GM15510 (cell line): ENCODE data around the gene POLDIP3.
A peak's percentile ranks its signal among the peaks of the same experiment; 100 is the strongest.

Experiments
- POLR2A ChIP-seq: IDR thresholded peaks from 3 replicates; pipeline ENCODE4 v1.6.1; 2011; ENCODE audit warnings: borderline replicate concordance; ENCODE audit not compliant: insufficient read length; ENCODE audit errors: extremely low read depth

POLDIP3 gene

GRCh38 chr22:42586381-42586780, 28.3 kb downstream of the POLDIP3 start:
- no peak for TF ChIP-seq POLR2A

- no peak for TF ChIP-seq POLR2A
Observed at GRCh38 chr22:42585096-42585495, 29.6 kb downstream of the POLDIP3 start.

- no peak for TF ChIP-seq POLR2A
Observed at GRCh38 chr22:42584364-42584940, 30.2 kb downstream of the POLDIP3 start.

DNA sequence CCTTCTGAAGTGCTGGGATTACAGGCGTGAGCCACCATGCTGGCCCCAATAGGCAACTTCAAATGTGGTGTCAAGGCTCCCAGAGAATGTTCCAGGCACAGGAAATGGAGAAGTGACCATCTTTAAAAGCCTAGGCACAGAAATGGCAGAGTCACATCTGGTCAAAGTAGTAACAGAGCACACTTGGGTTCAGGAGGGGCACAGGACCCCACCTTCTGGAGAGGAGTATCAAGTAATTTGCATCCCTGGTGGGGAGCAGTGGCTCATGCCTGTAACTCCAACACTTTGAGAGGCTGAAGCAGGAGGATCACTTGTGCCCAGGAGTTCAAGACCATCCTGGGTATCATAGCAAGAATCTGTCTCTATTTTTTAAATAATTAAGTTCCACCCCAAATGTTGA, 31.7 kb downstream of the POLDIP3 start:
- no peak for TF ChIP-seq POLR2A

- TF ChIP-seq POLR2A, result peak; percentile 77
Observed at GRCh38 chr22:42581762-42582716, 32.6 kb downstream of the POLDIP3 start.

DNA sequence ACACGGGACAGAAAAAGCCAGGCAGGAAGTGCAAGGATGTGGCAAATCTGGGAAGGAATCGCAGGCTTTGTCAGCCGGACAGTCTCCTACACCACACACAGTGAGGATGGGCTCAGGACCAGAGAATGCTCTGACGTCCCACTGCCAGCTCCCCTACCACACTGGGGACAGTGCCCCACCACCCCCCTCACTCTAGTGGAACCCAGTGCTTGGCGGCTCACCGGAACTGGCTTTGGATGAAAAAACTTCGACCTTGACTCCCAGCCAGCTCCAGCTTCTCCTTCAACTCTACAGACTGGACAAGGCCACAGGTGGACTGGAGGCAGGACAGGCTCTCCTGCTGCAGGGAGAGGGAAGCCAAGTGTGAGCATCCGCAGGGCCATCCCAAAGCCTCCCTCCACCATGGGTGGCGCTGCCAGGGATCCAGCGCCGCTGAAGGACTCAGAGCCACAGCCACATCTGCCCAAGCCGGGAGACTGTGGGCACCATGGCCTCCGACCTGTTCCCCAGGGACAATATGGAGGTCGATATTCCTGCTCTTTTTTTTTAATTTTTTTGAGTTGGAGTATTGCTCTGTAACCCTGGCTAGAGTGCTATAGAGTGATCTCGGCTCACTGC, 37.0 kb downstream of the POLDIP3 start:
- TF ChIP-seq POLR2A, result no peak

DNA sequence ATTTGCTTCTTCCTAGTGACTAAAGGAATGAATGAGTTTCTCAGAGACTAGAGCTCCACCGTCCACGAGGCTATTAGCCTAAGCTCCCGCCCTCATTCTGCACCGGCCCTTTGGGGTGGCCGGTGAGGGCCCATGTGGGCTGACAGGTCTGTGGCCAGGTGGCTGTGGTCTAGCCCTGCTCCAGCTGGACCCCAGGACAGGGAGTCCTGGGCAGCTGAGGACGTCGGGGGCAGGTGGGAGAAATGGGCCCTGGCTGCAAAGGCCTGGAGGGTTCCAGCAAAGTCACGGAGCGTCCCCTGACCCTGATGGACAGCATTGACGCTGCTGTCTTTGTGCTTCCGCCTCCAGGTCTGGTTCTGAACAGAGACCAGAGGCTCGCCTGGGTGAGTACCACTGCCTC, 48.7 kb downstream of the POLDIP3 start:
- TF ChIP-seq POLR2A, result no peak

GRCh38 chr22:42564699-42565098, 50.0 kb downstream of the POLDIP3 start:
- no peak for TF ChIP-seq POLR2A

- no peak for TF ChIP-seq POLR2A
Observed at GRCh38 chr22:42562684-42563083, 52.0 kb downstream of the POLDIP3 start.

- no peak for TF ChIP-seq POLR2A
Observed at GRCh38 chr22:42562279-42562678, 52.4 kb downstream of the POLDIP3 start.

DNA sequence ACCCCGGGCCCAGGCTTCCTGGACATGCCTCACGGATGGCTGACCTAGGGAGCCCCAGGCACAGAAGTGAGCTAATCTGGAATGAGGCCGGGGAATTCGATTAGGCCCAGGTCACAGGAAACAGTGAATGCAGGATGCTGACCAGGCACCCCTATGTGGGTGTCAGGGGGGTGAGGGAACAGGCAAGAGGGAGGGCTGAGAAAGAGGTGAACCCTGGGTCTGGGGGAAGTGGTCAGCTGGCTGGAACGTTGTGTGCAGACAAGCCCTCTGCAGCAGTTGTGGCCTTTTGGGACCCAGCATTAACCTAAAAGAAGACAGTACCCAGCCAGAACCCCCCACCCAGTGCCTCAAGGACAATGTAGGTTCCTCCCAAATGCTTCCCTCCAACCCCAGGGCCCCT, 52.8 kb downstream of the POLDIP3 start:
- TF ChIP-seq POLR2A, result no peak

DNA sequence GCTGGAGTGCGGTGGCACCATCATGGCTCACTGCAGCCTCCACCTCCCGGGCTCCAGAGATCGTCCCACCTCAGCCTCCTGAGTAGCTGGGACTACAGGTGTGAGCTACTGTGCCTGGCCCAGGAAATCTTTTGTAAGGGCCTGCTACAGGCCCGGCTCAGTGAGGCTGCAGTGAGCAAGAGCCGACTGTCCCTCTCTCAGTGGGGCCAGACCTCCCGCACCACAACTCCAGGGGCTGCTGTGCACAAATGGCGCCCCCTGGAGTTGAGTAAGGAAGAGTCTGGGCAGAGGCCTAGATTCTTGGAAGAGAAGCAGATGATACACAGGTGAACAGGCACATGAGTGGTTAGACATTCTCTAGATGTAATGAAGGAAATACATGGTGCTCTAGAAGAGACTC, 53.9 kb downstream of the POLDIP3 start:
- TF ChIP-seq POLR2A, result no peak

GRCh38 chr22:42560381-42560780, 54.3 kb downstream of the POLDIP3 start:
- no peak for TF ChIP-seq POLR2A

DNA sequence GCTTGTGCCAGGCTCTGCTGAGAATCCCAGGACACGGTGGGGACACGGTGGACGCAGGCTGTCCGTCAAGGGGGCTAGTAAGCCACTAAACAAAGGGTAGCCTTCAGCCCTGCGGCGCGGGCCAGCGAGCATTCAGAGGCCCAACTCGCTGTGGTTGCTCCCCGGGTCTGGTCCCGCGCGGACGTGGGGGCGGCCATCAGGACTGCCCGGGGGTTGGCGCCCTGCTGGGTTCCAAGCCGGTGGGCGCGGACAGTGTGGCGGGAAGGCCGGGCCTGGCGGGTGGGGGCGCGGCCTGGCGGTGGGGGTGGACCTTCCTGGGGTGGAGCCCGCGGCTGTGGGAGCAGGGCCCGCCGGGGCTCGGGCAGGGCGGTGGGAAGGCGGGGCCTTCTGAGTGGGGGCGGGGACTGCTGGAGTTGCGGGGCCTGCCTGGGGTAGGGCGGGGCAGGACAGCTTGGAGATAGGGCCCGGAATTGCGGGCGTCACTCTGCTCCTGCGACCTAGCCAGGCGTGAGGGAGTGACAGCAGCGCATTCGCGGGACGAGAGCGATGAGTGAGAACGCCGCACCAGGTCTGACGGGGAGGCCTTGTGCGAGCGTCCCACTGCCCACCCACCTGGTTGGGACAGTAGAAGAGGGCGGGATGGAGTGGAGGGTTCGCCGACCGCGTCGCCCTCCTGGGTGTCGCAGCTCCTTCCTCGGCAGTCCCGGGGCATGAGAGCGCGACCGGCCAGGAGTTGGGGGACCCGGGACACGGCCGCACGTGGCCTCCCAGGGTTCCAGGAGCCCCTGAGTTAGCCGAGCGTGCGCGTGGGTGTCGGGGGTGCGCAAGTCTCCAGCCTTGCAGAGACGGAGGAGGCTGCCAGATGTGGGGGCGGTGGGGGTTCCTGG, 61.0 kb downstream of the POLDIP3 start, which contains the start of gene SERHL2:
TSS of gene SERHL2 (plus strand) at position 482 of the 887 bp plus-strand sequence. CDS start at position 547, 65 bp downstream.
- TF ChIP-seq POLR2A, result no peak
